ENCODE data around the gene KRT7.

The KRT7 gene

DNA sequence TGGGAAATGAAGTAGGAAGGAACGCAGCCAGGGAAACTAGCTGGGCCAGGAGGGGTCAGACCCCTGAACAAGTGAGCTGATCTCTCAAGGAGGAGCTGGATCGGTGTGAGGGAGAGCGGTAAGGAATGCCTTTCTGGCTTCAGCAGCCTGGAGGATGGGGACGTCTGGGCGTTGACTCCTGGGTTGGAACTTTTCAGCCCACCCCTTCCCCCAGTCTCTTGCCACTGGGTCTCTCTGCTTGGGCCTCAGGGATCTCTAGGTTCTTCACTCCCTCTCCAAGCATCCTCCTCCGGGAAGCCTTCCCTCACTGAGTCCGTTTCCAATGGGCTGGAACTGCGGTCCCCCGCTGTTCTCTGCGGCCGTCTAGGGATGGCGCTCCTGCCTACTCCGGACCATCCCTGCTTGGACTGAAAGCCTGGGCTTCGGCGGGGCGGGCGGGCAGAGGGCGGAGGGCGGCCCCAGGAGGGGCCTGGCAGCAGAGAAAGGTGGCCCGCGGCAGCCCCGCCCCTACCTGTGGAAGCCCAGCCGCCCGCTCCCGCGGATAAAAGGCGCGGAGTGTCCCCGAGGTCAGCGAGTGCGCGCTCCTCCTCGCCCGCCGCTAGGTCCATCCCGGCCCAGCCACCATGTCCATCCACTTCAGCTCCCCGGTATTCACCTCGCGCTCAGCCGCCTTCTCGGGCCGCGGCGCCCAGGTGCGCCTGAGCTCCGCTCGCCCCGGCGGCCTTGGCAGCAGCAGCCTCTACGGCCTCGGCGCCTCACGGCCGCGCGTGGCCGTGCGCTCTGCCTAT lies at the start of gene KRT7:
Gene KRT7, plus strand, starts transcription at position 570 of the 788 bp plus-strand sequence. Its CDS starts 54 bp downstream, at position 624.
- no peak for DNase-seq (ENCODE audit: low read depth)
- H3K4me3 ChIP-seq (ENCODE audit: low read depth, low read length) = no peak within 1 kb of the TSS
- TF ChIP-seq, protein P1, sequence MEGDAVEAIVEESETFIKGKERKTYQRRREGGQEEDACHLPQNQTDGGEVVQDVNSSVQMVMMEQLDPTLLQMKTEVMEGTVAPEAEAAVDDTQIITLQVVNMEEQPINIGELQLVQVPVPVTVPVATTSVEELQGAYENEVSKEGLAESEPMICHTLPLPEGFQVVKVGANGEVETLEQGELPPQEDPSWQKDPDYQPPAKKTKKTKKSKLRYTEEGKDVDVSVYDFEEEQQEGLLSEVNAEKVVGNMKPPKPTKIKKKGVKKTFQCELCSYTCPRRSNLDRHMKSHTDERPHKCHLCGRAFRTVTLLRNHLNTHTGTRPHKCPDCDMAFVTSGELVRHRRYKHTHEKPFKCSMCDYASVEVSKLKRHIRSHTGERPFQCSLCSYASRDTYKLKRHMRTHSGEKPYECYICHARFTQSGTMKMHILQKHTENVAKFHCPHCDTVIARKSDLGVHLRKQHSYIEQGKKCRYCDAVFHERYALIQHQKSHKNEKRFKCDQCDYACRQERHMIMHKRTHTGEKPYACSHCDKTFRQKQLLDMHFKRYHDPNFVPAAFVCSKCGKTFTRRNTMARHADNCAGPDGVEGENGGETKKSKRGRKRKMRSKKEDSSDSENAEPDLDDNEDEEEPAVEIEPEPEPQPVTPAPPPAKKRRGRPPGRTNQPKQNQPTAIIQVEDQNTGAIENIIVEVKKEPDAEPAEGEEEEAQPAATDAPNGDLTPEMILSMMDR (IDR thresholded peaks at IDR 0.05; ENCODE audit: control insufficient read depth, extremely low read depth, insufficient read depth) = no peak

DNA sequence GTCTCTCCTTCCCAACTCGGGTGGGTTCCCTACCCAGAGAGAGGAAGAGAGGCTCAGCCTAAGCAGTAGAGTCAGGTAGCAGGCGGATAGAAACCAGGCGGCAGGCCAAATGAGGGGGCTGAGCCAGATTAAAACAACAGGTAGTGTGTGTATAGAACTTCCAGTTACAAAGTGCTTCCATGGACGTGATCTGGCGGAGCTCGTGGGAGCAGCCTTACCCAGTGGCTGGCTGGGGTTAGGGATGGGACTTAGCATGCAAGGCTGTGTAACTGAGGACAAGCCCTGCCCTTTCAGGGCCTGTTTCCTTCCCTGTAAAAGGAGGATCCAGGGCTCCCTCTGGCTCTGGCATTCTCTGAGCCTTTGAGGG lies 49.5 kb upstream of the KRT7 start:
- no peak overlapping the region for H3K4me3 ChIP-seq (ENCODE audit: low read depth, low read length)
- no peak for DNase-seq (ENCODE audit: low read depth)
- TF ChIP-seq, protein P1 (IDR thresholded peaks at IDR 0.05; ENCODE audit: control insufficient read depth, extremely low read depth, insufficient read depth) = no peak

DNA sequence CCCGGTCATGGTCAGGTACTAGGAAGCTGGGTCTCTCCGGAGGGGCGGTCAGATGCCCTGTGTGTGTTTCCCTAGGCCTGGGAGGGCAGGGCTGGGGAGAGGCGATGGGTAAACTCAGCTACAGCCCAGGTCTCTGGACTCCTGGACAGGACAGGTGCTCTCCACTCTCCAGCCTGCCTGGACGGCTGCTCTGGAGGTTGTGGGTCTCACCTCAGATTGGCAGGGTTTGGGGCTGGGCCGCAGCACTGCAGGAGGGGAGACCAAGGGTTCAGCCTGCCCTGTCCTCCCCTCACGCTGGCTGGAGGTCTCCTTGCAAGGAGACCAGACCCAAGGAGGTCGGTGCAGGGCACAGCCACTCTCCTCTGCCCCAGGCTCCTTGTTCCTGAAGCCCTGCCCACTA lies 49.1 kb upstream of the KRT7 start:
- H3K4me3 ChIP-seq (ENCODE audit: low read depth, low read length) = no peak overlapping the region
- no peak for DNase-seq (ENCODE audit: low read depth)
- TF ChIP-seq, protein P1 (IDR thresholded peaks at IDR 0.05; ENCODE audit: control insufficient read depth, extremely low read depth, insufficient read depth) = no peak

DNA sequence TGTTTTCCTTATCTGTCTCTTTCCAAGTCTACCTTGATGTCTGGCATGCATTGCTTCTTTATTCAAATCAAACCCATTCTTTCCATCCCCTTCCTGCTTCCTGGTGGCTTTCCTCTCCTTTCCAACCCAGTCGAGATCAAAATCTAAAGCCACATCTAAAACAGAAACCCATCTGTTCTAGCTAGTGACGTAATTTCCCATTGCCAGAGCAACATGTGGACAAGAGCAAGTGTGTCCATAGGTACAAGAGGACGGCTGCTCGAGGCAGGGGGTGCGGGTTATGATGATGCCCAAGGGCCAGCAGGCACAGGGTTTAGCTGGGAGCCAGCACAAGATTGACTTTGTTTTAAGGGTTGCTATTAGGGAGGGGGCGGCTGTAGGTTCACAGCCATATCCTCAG lies 48.2 kb upstream of the KRT7 start:
- DNase-seq (ENCODE audit: low read depth) = no peak
- TF ChIP-seq, protein P1 (IDR thresholded peaks at IDR 0.05; ENCODE audit: control insufficient read depth, extremely low read depth, insufficient read depth) = no peak
- H3K4me3 ChIP-seq (ENCODE audit: low read depth, low read length) = no peak overlapping the region

DNA sequence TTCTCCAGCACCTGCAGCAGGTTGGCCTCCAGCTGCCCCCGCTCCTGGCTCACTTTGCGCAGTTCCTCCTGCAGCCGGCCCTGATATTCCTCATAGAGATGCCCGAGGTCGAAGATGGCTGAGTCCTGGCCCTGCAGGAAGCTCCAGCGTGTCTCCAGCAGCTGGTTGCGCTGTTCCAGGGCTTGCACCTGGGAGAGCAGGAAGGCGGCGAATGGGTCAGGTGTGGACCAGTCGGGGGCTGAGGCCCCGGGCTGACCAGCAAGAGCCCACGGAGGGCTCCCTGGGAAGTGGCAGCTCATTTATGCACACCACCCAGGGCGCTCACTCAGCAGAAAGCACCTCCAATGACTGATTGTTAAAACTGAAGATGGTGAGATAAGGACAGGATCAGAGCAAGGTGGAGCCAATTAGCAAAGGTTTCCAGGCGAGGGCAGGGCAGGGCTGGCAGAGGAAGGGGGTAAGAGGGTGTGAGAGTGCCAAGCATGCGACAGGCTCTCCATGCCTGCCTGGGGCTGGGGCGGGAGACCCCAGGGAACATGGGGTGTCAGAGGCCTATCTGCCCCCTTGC lies 47.6 kb upstream of the KRT7 start:
- no peak for DNase-seq (ENCODE audit: low read depth)
- H3K4me3 ChIP-seq (ENCODE audit: low read depth, low read length) = no peak overlapping the region
- TF ChIP-seq, protein P1 (IDR thresholded peaks at IDR 0.05; ENCODE audit: control insufficient read depth, extremely low read depth, insufficient read depth) = no peak

DNA sequence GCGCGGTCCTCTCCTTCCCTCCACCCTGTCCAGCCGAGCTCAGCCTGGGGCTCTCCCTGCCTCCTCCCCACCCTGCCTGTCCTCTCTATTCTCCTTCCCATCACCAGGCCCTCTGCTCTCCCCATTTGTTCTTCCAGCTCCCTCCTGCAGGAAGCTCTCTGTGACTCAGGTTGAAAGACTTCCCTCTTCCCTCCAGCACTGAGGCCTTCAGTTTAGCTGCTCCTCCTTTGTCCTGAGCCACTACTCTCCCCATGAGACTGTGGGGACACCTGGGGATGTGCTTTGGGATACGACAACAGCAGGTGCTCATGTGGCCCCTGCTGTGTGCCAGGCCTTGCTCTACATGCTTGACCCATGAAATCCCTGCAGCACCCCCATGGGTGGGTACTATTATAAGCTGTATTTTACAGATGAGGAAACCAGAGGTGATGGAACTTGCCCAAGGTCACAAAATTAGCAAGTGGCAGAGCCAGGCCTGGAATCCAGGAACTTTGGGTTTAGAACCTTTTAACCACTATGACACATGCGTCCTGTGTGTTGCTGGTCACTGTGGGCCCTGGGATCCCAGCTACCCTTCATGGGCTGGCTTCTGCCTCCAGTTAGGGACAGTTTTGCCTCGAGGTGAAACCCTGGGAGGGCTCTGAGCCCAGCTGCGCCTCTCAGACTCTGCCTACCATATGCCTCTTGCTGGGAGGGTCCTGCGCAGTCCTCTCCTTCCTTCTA lies 46.8 kb upstream of the KRT7 start:
- TF ChIP-seq, protein P1 (IDR thresholded peaks at IDR 0.05; ENCODE audit: control insufficient read depth, extremely low read depth, insufficient read depth) = no peak
- no peak overlapping the region for H3K4me3 ChIP-seq (ENCODE audit: low read depth, low read length)
- DNase-seq (ENCODE audit: low read depth) = no peak

Measured in LNCaP clone FGC (cell line).